Cardiac fibroblast (primary cell): ENCODE data around the gene PDE11A.

Experiments used
- DNase-seq, 2 donors: peaks; one replicate each; pipeline versions ENCODE4 v3.0.0 to v3.0.0-alpha.2; 2010; ENCODE audit warnings: low read depth in 2 of 2
- H3K4me3 ChIP-seq, 2 donors: replicated peaks in 1 of 2; 1 replicate in 1 of 2; 2 replicates in 1 of 2; pipeline ENCODE4 v1.5.1; 2011; ENCODE audit warnings: low read depth in 2 of 2, low read length in 2 of 2, mild to moderate bottlenecking in 2 of 2, moderate library complexity in 1 of 2
- TF ChIP-seq, protein P1 (sequence below): IDR thresholded peaks from one replicate; pipeline ENCODE4 v1.5.1; 2011; ENCODE audit warnings: low read depth, mild to moderate bottlenecking, low read length, inconsistent platforms

The PDE11A gene

DNA sequence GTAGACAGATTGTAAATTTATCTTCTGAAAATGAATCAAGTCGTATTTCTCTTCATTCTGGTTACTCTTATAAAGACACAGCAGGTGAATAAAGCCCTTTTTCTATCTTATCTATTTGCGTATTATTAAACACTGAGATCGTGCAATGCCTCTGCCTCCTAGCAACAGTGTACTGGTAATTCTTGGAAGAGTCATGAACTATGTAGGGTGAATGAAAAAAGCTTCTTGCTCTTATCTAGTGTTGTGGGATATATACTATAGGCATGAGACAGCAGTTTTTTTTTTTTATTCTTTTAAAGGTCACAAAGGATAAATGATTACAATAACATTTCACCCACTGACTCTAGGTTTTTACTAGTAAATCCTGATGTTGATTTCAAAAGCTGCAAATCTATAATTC lies 324.2 kb downstream of the PDE11A start:
- no peak for DNase-seq
- TF ChIP-seq, protein P1, sequence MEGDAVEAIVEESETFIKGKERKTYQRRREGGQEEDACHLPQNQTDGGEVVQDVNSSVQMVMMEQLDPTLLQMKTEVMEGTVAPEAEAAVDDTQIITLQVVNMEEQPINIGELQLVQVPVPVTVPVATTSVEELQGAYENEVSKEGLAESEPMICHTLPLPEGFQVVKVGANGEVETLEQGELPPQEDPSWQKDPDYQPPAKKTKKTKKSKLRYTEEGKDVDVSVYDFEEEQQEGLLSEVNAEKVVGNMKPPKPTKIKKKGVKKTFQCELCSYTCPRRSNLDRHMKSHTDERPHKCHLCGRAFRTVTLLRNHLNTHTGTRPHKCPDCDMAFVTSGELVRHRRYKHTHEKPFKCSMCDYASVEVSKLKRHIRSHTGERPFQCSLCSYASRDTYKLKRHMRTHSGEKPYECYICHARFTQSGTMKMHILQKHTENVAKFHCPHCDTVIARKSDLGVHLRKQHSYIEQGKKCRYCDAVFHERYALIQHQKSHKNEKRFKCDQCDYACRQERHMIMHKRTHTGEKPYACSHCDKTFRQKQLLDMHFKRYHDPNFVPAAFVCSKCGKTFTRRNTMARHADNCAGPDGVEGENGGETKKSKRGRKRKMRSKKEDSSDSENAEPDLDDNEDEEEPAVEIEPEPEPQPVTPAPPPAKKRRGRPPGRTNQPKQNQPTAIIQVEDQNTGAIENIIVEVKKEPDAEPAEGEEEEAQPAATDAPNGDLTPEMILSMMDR: no peak
- H3K4me3 ChIP-seq: no peak overlapping the region

DNA sequence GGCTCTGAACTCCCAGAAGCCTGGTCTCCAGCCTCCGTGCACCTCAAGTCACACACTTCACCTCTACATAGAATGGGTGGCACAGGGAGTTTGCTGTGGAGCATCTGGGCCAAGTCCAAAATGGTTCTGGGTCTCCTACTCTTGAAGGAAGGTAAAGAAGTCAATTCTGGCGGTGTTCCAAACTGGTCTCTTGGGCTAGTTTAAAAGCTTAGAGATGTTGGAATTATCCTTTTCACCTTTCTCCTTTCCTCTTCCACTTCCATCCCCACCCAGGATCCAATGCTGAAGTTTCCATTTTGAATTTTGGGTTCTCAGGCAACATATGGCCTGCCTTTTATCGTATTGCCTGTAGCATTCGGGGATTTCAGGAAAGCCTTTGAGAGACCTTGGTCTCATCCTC lies 325.2 kb downstream of the PDE11A start:
- DNase-seq: no peak
- TF ChIP-seq, protein P1: no peak
- H3K4me3 ChIP-seq: no peak overlapping the region

DNA sequence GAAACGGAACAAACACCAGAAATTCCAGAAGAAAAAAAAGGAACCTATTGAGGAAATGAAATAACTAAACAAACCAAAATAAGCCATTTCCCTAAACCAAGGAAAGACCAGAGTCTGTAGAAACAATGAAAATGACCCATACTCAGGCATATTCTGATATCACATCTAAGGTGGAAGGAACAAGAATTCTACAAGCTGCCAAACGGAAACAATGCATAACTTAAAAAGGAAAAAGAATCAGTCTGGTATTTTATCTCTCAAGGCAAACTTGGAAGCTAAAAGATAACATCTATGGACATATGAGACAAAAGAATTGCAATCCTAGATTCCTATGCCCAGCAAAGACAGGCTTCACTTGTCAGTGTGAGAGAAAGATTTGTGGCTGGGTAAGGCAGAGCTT lies 326.2 kb downstream of the PDE11A start:
- TF ChIP-seq, protein P1: no peak
- H3K4me3 ChIP-seq: no peak overlapping the region
- DNase-seq: no peak

DNA sequence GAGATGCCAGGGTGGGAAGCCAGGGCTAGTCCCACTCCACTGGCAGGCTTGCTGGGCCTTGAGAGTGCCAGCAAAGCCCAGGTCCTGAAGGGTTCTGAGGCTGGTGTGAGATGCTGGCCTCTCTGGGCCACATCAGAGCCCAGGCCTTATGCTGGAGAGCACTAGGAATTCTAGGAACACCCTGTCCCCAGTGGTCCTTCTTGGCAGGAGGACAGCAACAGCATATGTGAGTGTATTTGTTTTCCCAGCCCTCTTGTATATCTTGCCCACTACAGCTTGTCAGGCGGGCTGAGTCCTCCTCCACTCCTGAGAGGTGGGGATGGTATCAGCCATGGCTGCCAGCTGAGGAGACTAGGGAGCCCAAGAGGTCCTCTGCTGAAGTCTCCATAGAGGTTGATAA lies 327.0 kb downstream of the PDE11A start:
- TF ChIP-seq, protein P1: no peak
- H3K4me3 ChIP-seq: no peak overlapping the region
- DNase-seq: no peak

DNA sequence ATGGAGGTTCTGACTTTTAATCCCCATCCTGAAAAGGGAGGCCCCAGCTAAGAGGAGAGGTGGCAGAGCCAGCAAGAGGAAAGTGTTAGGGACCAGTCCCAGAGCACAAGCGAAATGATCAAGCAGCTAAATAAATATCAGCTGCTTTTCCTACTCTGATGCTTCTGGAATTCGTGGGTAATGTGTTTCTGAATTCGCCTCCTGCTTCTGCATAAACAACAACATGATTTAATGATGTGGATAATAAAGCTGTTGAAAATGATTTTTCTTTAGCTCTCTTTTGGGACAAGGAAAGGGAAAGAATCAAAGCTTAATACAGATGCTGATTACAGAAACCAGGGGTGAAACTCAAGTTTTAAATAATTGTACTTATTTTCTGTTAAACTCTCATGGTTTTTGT lies 329.7 kb downstream of the PDE11A start:
- TF ChIP-seq, protein P1: no peak
- no peak overlapping the region for H3K4me3 ChIP-seq
- no peak for DNase-seq

DNA sequence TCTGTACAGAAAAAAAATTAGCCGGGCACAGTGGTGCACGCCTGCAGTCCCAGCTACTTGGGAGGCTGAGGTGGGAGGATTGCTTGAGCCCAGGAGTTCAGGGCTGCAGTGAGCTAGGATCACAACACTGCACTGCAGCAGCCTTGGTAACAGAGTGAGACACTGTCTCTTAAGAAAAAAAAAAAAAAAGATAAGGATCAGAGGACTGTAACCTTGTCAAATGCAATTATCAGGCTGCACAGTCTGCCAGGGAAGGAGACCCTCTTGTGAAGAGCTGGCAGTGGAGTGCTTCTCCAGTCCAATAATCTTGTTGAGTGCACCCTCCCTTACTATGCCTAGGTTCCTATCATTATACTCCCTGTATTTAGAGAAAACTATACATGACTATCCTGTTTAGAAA lies 330.7 kb downstream of the PDE11A start:
- no peak for DNase-seq
- TF ChIP-seq, protein P1: no peak
- H3K4me3 ChIP-seq: no peak overlapping the region

DNA sequence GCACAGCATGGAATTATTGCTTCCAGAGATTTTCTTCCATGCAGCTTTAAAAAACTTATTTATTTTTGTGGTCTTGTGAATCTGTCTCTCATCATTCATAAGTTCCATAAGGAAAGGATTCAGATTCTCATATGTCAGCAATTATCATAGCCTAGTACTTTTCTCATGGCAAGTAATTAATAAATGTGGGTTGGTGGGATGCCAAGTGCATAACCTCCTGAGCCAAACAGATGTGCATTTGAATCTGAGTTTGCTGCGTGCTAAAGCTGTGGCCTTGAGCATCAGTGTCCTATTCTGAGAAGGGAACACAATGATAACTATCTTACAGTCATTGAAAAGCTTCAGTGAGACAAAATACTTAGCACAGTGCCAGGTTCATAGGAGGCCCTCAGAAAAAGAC lies 331.9 kb downstream of the PDE11A start:
- TF ChIP-seq, protein P1: no peak
- H3K4me3 ChIP-seq: no peak overlapping the region
- DNase-seq: no peak
